ENCODE results near the gene AQP10. TPM values are rescaled to one million over a fixed set of nuclear protein-coding genes. Genes with fewer than 3 reads are reported as not detected.

Gene AQP10
- total and polyA plus RNA-seq, 2 of the 4 experiments (the other 2 are of a cell fraction), result not detected

GRCh38 chr1:154327466-154328317, 6.8 kb downstream of the AQP10 start:
- peak overlapping the region; percentile 100 for H2AK9ac ChIP-seq (replicated peaks; ENCODE audit: low read depth, low read length, poor library complexity)
- peak overlapping the region; percentile 97 for H2AK5ac ChIP-seq (ENCODE audit: low read depth, low read length)
- H3K27ac ChIP-seq (ENCODE audit: insufficient read depth, low read length), result no peak overlapping the region
- dilution Hi-C loops (cut with HindIII; ENCODE audit: low sequenced_read_pairs, unreplicated experiment) (no loop called here), intact Hi-C loops (cut with micrococcal nuclease) (loop anchor here (2.0 to 5.0 kb wide), 3 partner anchors 55 to 219 kb away; partner anchors contain the start of gene HAX1), in situ Hi-C loops (cut with MboI; ENCODE audit: low sequenced_read_pairs) (no loop called here)
- H3K56ac ChIP-seq (ENCODE audit: extremely low read depth, insufficient read depth, low read length), result no peak overlapping the region; the same call in 1 of the 2 replicates
- POLR2A ChIA-PET (ENCODE audit: unreplicated experiment), result interaction anchor here (0.6 kb wide), 1 partner anchor 33 kb away, joined by 4 read pairs; no protein-coding TSS in a partner anchor
- 35% methylated on average over 2 of the region's 5 CpGs; no CpG with 5 or more reads in 1 of the 2 experiments for WGBS, 2 experiments (ENCODE audit: extremely low coverage in 2 of 2, insufficient read length in 1 of 2)
- H2BK20ac ChIP-seq (ENCODE audit: low read depth, low read length), result no peak overlapping the region
- peak overlapping the region; percentile 100 for H3K14ac ChIP-seq (replicated peaks; ENCODE audit: low read depth, low read length)
- peaks cover 27% of the 10 kb centered on the region for H3K36me3 ChIP-seq (ENCODE audit: control insufficient read depth, insufficient read depth, low read length)
- H3K9ac ChIP-seq (ENCODE audit: low read depth, low read length), result peak overlapping the region; percentile 21; the same call in 1 of the 2 replicates
- H3K79me1 ChIP-seq (ENCODE audit: low read depth in 1 of 2, low read length in 2 of 2), result peaks cover 24 to 68% of the 10 kb centered on the region in 2 experiments
- H3K18ac ChIP-seq (ENCODE audit: low read depth, low read length), result no peak overlapping the region
- H4K20me1 ChIP-seq (ENCODE audit: insufficient read depth, low read length), result peaks cover 31% of the 10 kb centered on the region; the same call in 1 of the 2 replicates
- DNase-seq (no peak), ATAC-seq (ENCODE audit: low read depth) (no peak)
- H3K4me1 ChIP-seq (ENCODE audit: control insufficient read depth, insufficient read depth, low read length), result peaks cover 22% of the 10 kb centered on the region
- H2BK120ac ChIP-seq (ENCODE audit: low read depth, low read length), result peak overlapping the region; percentile 96; the same call in 1 of the 2 replicates
- H3K9me3 ChIP-seq (ENCODE audit: control insufficient read depth, insufficient read depth, low read length), result no peaks in the 10 kb centered on the region
- BruUV-seq (replicated peaks), result no TSS peak
- H4K91ac ChIP-seq (ENCODE audit: insufficient read depth, low read depth, low read length), result peak overlapping the region; percentile 93; the same call in 1 of the 2 replicates
- CTCF ChIA-PET, result interaction anchor here (1.1 to 2.8 kb wide), 2 partner anchors 7 to 219 kb away, joined by 4 to 23 read pairs; no protein-coding TSS in a partner anchor
- peak overlapping the region; percentile 31 for H3K4me3 ChIP-seq (ENCODE audit: insufficient read depth, low read depth, low read length)
- H3K4ac ChIP-seq (ENCODE audit: low read depth, low read length), result peak overlapping the region; percentile 98
- H3K23ac ChIP-seq (ENCODE audit: low read depth, low read length), result peak overlapping the region; percentile 97
- H3K4me2 ChIP-seq (ENCODE audit: low read depth, low read length), result peak overlapping the region; percentile 98
- H3K9me1 ChIP-seq (ENCODE audit: insufficient read depth, low read length), result peaks cover 23% of the 10 kb centered on the region
- H2BK15ac ChIP-seq (ENCODE audit: low read depth, low read length), result no peak overlapping the region
- H4K8ac ChIP-seq (ENCODE audit: low read depth in 2 of 2, low read length in 2 of 2), result peak overlapping the region; percentile 14 to 81; a peak in 2 of 4 replicates
- no peak overlapping the region for H2BK5ac ChIP-seq (ENCODE audit: low read depth, low read length, poor library complexity, severe bottlenecking)
- no peak overlapping the region for H2AFZ ChIP-seq (replicated peaks; ENCODE audit: low read length, poor library complexity)
- H3K27me3 ChIP-seq (ENCODE audit: control insufficient read depth, insufficient read depth, low read length), result peaks cover 5% of the 10 kb centered on the region; the same call in 1 of the 2 replicates
- H4K5ac ChIP-seq (ENCODE audit: low read depth, low read length), result no peak overlapping the region
- TF ChIP-seq BHLHE40 (IDR thresholded peaks at IDR 0.05; ENCODE audit: low read depth, low read length) (no peak), FOS (IDR thresholded peaks at IDR 0.05; ENCODE audit: low read depth, low read length) (no peak), USF2 (IDR thresholded peaks at IDR 0.05; ENCODE audit: low read depth, low read length) (no peak), ELK1 (IDR thresholded peaks at IDR 0.05; ENCODE audit: borderline replicate concordance, low read depth, low read length) (no peak), CTCF (conservative IDR thresholded peaks at IDR 0.05; ENCODE audit: low read depth, low read length) (no peak), RAD21 (IDR thresholded peaks at IDR 0.05; ENCODE audit: low read length) (no peak), CHD1 (IDR thresholded peaks at IDR 0.05; ENCODE audit: low read depth, low read length) (no peak), SMC3 (IDR thresholded peaks at IDR 0.05; ENCODE audit: low read depth, low read length) (no peak), NFE2L2 (IDR thresholded peaks at IDR 0.05; ENCODE audit: low read depth, low read length) (no peak), MAFK (IDR thresholded peaks at IDR 0.05; ENCODE audit: low read depth, low read length) (no peak), RCOR1 (IDR thresholded peaks at IDR 0.05; ENCODE audit: insufficient replicate concordance, low read length) (no peak), POLR2A (IDR thresholded peaks at IDR 0.05; ENCODE audit: low read depth, low read length) (no peak), CEBPB (IDR thresholded peaks at IDR 0.05; ENCODE audit: low read depth, low read length) (no peak)

Measured in IMR-90 (cell line).